Activated CD4-positive, alpha-beta T cell treated with anti-CD3 and anti-CD28 coated beads, Interleukin-2, amount 50 U/mL, for 1 hour (primary cell): ENCODE measurements around the gene TSPAN12.
A peak's percentile ranks its signal among the peaks of the same experiment; 100 is the strongest.
"Not testable (repeated sequence)": the region's sequence is repeated elsewhere in the genome, so short reads cannot be mapped to it uniquely, and the experiment has no call there.

Experiments
- DNase-seq: peaks from one replicate; pipeline ENCODE4 v3.0.0-alpha.2; 2020

Gene TSPAN12

DNA sequence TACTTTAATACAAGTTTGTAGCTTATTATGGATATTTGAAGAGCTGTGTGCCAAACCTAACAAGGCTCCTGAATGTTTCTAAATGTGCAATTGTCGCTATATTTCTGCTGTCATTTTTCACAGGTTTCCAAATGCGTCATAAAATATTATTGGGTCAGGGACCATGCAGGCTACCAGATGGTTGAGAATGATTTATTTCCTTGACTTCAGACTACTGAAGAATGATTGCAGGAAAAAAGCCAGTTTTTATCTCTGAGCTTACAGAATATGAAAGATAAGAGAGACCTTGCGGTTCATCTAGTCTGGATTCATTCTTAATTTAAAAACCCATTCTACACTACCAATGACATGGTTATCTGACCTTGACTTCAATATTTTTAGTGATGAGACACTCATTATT lies 55.2 kb downstream of the TSPAN12 start:
- no peak for DNase-seq

DNA sequence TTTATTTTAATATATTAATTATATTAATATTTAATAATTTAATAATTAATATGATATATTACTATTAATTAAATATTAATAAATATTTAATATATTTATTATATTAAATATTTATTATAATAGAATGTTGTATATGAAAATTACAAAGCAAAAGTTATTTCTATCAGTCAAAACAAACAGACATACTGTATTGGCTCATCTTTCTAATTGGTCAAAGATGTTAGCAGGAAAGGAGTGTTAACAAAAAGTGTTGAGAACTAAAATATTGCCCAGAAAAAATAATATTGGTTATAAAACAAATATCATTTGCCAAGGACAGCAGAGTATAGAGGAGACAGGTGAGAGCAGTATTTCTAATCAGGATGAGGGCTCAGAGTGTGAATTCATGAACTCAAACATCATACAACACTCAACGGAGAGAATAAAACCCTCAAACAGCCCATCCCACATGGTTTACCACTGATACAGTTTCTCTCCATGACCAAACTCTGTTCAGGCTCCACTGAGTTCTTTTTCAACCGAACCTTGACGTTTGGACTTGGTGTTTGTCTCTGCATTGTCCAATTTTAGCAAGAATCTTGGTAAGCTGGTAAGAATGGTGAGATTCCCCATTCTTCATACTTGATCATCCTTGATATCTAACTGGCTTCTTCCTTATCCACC lies 58.0 kb downstream of the TSPAN12 start:
- no peak for DNase-seq

DNA sequence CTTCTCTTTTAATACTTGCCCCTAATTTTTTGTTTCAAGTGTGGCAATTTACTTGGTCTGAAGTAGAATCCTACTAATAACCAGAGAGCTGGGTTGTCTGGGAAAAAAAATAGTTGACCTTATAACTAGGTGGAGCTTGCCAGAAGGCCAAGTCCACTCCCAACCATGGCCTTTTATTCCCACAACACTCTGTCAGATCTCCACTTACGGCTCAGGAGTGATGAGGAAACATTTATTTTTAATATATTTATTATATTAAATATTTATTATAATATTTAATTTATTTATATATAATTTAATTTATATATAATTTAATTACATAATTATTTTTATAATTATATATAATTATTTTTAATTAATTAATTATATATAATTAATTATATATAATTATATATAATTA lies 58.8 kb downstream of the TSPAN12 start:
- no peak for DNase-seq

DNA sequence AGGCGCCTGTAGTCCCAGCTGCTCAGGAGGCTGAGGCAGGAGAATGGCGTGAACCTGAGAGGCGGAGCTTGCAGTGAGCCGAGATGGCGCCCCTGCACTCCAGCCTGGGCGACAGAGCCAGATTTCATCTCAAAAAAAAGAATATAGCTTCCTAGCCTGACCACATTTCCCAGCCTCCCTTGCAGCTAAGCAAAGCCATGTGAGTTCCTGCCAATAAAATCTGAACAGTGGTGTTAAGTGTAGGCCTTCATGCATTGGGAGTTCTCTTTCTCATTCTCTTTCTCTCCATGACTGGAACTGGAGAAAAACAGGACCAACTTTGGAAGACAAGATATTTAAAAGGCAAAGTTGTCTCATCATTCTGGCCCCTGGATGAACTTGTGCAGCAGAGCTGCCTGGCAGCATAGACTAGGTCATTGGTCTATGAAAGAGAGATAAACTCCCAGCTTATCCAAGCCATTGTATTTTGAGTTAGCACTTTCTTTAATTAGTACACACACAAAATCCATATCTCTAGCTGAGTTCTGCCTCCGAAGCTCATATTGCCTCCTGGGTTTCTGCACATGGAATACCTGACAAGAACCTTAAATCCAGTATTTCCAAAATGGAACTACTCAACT lies 60.8 kb downstream of the TSPAN12 start:
- no peak for DNase-seq

DNA sequence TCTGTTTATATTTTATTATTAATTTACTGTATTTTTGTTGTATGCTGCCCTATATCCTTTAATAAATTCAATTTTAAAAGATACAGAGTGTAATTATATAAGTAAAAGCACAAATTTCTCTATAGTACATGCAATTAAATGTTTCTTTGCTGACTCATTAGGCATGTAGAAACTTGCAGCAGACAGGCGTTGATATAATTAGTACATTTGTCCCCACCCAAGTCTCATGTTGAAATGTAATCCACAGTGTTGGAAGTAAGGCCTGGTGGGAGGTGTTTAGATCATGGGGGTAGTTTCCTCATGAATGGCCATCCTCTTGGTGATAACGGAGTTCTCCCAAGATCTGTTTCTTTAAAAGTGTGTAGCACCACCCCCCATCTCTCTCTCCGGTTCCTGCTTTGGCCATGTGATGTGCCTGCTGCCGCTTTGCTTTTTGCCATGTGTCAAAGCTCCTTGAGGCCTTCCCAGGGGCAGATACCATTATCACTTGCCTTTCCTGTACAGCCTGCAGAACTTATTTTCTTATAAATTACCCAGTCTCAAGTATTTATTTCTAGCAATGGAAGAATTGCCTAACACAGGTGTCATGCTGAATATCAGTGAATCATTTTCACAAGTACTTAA lies 63.7 kb downstream of the TSPAN12 start:
- DNase-seq, result no peak

DNA sequence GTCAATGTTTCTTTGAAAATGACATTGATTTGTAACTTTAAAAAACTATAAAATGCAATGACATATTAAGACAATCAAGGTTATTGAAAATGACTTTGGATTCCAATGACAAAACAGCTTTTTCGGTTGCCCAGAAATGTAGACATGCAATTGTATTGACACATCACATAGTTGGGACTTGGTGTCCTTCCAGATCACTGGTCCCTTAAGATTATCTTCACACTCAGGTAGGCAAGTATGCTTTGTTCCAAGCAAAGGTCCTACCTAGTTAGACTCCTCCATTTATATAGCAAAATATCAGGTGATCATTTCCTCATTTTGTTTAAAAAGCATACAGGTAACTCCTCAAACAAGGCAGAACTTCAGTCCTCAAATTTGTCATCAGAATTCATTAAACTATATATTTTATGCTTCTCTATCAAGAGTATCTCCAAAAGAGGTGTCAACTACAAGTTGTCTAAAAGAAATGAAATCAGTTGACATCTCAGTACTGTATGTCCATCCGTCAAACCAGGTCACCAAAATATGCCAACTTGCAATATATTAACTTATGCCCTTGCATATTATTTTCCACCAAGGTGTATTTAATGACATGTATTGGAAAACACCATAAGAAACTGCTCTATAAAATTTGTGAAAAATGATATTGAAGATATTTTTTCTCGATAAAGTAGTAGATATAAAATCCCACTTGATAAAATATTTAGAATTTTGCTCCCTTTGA lies 64.6 kb downstream of the TSPAN12 start:
- DNase-seq, result no peak

DNA sequence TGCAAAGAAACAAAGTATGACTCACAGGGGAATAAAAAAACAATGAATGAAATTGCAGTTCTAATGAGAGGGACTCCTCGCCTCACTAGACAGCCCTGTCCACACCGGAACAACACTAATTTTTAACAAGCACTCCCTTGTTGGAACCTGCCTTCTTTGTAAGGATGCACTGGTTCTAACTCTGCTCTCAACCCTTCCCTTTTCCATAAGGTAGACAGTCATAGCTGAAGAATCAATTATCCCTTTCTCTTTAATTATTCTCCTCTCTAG lies 65.1 kb downstream of the TSPAN12 start:
- DNase-seq, result no peak

DNA sequence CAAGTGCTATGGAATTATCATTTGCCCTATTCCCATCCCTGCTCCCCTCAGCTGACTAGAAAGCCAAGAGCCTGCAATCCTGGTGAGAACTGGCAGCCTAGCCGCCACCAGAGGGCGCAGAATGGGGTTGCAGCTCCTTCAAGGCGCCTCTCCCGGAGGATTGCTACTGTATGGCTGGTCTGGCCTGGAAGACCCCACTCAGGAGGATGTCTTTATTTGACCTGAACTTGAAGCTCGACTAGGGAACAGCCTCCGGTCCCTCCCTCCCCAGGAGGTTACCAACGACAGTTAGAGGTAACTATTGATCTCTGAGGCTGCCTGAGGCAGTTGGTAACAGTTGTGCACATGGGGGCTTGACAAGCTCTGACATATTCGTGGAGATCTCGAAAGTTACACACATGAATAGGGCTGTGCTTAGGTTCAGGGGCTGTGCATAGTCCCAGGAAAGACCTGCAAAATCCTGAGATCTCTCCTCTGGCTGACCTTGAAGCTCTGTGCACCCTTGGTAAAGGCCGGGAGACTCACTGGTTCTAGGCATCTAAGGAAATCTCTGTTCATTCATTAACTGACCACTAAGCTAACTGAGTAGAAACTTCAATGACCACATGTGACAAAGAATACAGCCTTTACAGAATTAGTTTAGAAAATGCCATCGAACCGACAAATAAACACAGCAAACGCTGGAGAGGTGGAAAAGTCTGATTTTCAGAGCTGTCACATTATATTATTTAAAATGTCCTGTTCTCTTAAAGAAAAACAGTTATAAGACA lies 65.7 kb downstream of the TSPAN12 start:
- peak; percentile 56 for DNase-seq

DNA sequence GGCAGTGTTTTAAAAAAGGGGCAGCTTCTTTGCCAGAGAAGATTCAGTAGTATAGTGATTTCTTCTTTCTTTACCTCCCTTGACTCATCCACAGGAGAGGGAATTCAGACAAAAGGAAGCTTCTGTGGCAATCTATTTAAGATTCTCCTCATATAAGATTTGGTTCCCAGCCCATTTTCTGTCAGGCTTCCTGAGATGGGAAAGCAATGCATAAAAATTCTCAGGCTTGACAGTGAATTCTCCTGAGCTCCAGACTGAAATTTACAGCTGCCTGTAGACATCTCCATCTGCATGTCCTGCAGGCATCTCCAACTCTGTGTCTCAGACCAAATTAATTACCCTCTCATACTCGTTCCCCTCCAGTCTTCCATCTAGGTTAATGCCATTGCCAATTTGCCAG lies 72.8 kb downstream of the TSPAN12 start:
- DNase-seq, result no peak

DNA sequence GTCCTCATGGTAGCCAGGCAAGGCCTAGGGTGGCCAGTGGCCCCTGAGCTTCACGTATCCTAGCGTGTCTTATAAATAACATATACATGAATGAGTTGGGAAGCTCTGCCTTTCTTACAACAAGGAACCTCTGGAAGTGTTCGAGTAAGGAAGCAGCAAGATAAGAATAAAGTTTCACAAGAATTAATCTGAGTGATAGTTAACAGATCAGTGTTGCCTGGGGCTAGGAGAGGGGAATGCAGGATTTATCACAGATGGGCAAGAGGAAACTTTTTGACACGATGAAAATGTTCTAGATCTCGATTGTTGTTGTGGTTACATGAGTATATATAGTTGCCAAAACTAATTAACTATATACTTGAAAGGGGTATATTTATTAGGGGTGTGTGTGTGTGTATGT lies 74.2 kb downstream of the TSPAN12 start:
- DNase-seq, result no peak

DNA sequence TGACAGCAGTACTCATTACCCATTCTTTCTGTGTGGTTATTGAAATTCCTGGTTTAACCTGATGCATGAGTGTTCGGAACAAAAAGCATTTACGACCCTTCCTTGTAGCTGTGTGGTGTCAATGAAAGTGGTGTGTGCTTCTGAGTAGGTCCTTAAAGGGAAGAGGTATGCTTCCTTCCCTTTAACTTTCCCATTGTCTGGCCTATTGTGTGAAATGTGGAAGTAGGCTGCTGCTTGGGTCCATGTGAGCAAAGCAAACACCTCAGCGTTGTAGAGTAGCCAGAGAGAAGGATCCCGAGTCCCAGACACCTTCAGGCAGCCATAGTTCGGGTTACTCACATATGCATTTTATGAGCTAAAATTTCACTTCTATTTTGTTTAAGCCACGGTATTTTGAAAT lies 74.7 kb downstream of the TSPAN12 start:
- DNase-seq, result no peak

DNA sequence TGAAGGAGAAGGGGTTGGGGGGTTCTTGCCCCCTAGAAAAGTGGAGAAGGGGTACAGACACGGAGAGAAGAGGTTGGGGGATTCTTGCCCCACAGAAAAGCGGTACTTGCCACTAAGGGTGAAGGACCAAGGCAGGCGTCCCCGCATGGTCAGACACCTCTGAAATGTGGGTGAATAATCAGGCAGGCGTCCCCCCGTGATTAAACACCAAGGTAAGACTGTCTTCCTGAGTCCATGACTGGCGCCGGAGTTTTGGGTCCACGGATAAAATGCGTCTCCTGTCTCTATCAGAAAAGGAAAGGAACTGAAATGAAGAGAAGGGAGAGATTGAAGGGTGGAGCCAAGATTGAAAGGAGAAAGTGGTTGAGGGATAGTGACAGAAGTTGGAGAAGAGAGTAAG lies 76.0 kb downstream of the TSPAN12 start:
- not testable (repeated sequence) for DNase-seq

DNA sequence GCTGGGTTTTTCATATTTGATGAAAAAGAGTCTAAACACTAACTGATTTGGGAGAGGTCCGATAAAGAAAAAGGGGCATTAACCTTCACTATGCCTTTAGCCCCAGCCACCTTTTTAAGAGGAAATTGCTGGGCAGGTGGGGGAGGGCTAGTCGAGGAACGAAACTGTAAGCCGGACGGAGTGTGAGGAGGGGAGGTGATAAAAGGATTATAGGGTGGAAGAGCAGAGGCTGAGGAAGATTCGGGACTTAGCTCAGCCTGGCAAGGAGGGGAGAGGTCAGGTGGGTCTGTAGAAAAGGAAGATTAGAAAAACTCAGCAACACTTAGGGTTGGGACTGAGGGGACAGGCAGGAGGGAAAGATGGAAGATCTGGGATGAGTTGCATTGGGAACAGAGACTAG lies 77.0 kb downstream of the TSPAN12 start:
- no peak for DNase-seq

DNA sequence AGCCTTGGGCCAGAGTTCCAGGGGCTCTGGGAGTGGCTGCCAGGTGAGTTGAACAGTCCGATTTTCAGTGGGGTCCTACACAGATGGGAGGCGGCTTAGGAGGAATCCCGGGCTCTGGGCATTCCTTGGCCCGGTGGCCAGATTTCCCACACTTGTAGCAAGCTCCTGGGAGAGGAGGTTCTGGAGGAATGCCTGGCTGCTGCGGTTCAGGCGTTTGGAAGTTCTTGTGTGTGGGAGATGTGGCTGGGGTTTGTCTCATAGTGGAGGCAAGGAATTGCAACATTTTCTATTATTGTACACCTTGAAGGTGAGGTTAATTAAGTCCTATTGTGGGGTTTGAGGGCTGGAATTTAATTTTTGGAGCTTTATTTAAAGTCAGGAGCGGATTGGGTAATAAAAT lies 77.5 kb downstream of the TSPAN12 start:
- DNase-seq, result not testable (repeated sequence)

DNA sequence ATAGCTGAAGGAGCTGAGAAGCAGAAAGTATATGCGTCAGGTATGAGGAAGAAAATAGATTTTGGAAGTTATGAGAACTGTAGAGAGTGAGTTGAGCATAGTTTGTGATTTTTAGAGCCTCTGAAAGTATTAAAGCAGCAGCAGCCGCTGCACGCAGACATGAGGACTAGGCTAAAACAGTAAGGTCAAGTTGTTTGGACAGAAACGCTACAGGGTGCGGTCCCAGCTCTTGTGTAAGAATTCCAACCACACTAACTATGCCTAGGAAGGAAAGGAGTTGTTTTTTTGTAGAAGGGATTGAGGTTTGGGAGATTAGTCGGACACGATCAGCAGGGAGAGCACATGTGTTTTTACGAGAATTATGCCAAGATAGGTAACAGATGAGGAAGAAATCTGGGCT lies 78.9 kb downstream of the TSPAN12 start:
- not testable (repeated sequence) for DNase-seq

DNA sequence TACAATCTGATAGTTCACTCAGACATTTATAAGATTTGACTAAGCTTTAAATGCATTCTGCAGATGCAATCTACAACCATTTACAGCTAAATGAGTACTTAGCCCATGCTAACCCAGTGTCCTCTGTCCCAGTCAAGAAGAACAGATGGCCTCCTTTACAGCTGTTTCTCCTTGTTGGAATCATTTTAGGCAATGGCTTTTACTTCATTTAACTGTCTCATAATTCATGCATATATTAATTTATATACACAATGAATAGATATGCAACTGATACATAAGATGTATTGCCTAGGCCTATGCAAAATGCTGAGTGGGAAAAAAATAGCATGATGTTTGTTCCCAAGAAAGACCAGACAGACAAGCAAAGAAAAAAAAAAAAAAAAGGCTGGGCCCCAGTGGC lies 82.2 kb downstream of the TSPAN12 start:
- no peak for DNase-seq

DNA sequence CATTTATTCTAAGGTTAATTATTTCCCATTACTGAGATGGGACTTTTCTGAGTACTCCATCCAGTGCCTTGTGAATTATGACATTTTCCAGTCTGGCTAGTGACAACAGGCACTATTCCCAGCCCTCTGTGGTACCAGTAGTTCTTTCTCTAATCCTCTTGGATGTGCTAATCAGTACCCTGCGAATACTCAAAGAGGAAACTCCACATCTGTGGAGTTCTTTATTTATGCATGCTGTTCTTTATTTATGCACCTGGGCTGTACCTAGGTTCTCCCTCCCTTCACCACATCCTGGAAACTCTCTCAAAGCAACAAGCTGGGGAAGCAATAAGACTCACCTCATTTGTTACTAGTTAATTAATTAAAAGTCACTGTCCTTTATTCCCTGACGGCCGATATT lies 83.5 kb downstream of the TSPAN12 start:
- no peak for DNase-seq

DNA sequence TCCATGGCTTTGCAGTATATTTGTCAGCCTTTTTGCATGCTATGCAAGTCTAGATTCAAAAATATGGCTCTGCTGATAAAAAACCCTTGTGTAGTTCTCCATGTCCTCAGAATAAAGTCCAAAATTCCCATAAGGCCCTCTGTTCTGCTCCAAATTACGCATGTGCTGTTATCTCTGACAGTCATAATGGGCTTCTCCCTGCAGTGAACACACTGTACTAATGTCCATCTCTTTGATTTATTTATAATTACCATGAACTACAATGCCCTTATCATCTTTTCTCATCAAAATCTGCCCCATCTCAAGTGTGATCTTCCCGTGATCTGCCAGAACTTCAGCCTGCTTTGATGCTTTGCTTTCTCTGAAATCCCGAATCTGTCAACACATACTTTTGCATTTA lies 87.7 kb downstream of the TSPAN12 start:
- no peak for DNase-seq

DNA sequence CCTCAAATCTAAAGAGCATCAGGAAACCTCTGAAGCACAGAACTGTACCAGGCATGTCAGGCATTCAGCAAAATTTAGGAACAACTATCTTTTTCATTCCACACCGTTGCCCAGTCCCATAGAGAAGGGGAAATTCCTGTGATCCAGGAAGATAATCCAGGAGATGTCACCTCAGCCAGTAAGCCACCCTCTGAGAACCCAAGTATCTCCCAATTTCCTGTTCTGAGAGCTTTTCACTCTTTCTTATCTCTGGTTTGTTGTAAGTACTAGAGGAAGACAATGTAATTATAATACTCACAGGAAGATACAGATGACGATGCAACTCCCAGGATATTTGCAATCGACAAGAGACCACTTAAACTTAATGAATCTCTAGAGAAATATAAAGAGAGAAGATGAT lies 97.1 kb downstream of the TSPAN12 start:
- no peak for DNase-seq

DNA sequence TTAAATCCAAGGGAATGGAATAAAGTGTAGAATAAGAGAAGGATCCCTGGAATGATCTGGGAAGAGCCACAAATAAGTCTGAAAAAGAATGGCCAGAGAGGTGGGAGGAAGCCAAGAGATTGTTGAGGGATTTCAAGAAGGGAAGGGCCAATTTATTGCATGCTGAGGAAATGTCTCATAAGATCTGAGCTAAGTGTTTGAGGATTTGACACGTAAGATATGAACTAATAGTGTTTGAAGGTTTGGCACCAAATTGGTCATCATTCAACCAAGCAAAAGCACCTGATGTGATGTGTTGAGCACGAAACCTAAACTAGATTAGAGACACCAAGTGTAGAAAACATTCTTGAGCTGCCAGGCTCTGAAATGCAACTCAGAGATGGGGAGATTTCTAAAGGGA lies 97.9 kb downstream of the TSPAN12 start:
- DNase-seq, result no peak

DNA sequence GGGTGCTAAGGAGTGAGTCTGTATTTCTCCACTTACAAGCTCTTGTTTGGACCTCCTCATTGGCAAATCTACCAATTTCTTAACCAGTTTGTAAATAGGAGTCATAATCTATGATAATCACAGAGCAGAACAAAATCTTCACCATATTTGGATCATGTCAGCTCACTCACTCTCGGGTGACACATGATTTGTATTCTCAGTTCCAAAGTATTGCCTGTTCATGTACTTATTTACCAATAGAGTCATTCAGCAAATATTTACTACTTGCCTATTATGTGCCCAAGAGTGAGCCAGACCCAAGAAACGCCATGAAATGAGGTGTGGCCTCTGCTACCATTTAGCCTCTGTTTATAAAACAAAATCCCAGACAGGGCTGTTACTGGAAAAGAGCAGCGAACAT lies 114.8 kb downstream of the TSPAN12 start:
- DNase-seq, result no peak

DNA sequence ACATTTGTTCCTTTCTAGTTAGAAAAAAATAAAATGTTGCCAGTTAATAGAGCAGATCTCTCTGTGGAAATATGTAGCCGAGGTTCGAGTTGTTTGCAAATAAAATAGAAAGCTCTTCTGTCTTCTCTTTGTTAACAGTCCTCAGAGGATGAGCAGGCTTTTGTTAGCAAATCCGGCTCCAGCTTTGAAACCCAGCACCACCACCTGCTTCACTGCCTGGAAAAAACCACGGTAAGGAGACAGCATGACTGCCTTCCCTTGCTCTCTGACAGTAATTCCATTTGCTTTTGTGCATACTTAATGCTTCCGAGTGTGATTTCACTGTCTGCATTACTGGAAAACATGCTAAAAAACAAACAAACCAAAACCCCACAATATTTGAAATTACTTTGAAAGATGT lies 115.6 kb downstream of the TSPAN12 start:
- DNase-seq, result no peak

DNA sequence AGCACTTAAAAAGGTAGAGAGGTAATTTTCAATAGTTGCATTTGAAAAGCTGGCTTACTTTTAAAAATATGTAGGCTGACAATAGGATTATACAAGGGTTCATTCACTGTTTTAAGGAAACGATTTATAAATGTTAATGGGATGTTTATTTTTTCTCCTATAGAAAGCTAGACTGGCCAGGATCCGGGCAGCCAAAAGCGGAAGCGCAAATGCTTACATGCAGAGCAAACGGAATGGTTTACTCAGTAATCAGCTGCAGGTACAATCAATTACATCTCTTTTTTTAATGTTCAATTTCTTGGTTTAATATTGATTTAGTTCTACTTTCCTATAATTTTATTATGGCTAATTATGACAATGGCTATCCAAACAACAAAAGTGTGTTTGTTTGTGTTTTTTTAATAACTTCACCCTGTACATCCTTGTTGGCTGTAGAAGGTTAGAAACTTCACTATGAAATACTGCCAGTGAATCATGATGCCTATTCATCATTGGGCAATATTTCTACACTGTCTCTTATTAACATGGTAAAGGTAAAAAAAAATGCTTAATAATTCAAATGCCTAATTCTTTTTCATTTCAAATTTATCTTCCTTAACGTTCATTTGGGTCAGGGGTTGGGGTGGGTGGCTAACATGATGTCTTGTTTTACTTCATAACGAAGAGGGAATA lies 116.4 kb downstream of the TSPAN12 start:
- DNase-seq, result no peak
